Ovary (tissue), 3 donors: ENCODE data around the gene CLECL1.

Experiments
- EP300 ChIP-seq: sonication (generic); formaldehyde crosslinking; IDR thresholded peaks from one replicate; pipeline ENCODE4 v1.6.1; 2017; ENCODE audit warnings: antibody characterized with exemption
- POLR2A ChIP-seq: fragments of 450-650 bp; IDR thresholded peaks from one replicate; pipeline ENCODE4 v1.6.1; 2017; ENCODE audit warnings: antibody characterized with exemption, mild to moderate bottlenecking, moderate library complexity
- TF ChIP-seq, protein P1 (sequence below), 3 donors: fragments of 450-650 bp in 2 of 3; fragments of 200-600 bp in 1 of 3; IDR thresholded peaks; one replicate each; pipeline versions ENCODE4 v1.5.1 to v1.8.0; 2016 to 2022; ENCODE audit warnings: antibody characterized with exemption in 3 of 3, mild to moderate bottlenecking in 1 of 3
- donor health status: DM: no; HTN: no; CAD: no.

DNA sequence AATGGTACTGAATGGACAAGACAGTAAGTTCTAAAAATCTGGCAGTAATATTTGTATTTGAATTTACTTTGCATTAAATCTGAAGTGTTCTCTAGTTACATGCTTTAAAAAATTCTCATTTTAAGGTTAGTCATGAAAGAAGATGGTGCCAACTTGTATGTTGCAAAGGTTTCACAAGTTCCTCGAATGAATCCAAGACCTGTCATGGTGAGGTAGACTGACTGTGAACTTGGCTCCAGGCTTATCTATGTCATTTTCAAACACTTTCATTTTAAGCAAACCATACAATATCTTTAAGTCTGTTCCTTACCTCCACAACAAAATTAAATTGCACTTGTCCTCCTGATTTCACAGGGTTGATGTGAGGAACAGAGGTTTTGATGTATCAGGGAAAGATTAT is 40.0 kb downstream of the CLECL1 start:
- TF ChIP-seq, protein P1, sequence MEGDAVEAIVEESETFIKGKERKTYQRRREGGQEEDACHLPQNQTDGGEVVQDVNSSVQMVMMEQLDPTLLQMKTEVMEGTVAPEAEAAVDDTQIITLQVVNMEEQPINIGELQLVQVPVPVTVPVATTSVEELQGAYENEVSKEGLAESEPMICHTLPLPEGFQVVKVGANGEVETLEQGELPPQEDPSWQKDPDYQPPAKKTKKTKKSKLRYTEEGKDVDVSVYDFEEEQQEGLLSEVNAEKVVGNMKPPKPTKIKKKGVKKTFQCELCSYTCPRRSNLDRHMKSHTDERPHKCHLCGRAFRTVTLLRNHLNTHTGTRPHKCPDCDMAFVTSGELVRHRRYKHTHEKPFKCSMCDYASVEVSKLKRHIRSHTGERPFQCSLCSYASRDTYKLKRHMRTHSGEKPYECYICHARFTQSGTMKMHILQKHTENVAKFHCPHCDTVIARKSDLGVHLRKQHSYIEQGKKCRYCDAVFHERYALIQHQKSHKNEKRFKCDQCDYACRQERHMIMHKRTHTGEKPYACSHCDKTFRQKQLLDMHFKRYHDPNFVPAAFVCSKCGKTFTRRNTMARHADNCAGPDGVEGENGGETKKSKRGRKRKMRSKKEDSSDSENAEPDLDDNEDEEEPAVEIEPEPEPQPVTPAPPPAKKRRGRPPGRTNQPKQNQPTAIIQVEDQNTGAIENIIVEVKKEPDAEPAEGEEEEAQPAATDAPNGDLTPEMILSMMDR (IDR thresholded peaks at IDR 0.05): no peak
- TF ChIP-seq EP300 (no peak), POLR2A (no peak)
